Measurements from ENCODE around the gene DENND2A.

The DENND2A gene

GRCh38 chr7:140506788-140507464 is 133.7 kb downstream of the DENND2A start:
- TF ChIP-seq CREB1 (IDR thresholded peaks at IDR 0.05; ENCODE audit: low read depth) (no peak), EP300 (IDR thresholded peaks at IDR 0.05; ENCODE audit: borderline replicate concordance) (no peak), REST (IDR thresholded peaks at IDR 0.05; ENCODE audit: low read depth) (no peak)

- no peak for TF ChIP-seq REST (IDR thresholded peaks at IDR 0.05; ENCODE audit: low read depth)
- no peak for TF ChIP-seq EGR1 (IDR thresholded peaks at IDR 0.05)
- TF ChIP-seq CEBPB (IDR thresholded peaks at IDR 0.05): no peak
- no peak for TF ChIP-seq TCF12 (IDR thresholded peaks at IDR 0.05; ENCODE audit: low read depth)
- TF ChIP-seq FOXM1 (IDR thresholded peaks at IDR 0.05; ENCODE audit: borderline replicate concordance, low read depth): no peak
- no peak for TF ChIP-seq USF1 (IDR thresholded peaks at IDR 0.05)
- no peak for TF ChIP-seq RAD21 (IDR thresholded peaks at IDR 0.05; ENCODE audit: low read depth)
- TF ChIP-seq TEAD4 (IDR thresholded peaks at IDR 0.05): no peak
- TF ChIP-seq CREB1 (IDR thresholded peaks at IDR 0.05; ENCODE audit: low read depth): no peak
- TF ChIP-seq NFIC (IDR thresholded peaks at IDR 0.05): no peak
- no peak for TF ChIP-seq YY1 (IDR thresholded peaks at IDR 0.05; ENCODE audit: low read depth)
- no peak for TF ChIP-seq MAX (IDR thresholded peaks at IDR 0.05)
Observed at GRCh38 chr7:140501966-140502365, 138.6 kb downstream of the DENND2A start.

- TF ChIP-seq REST (IDR thresholded peaks at IDR 0.05; ENCODE audit: low read depth) (no peak), MAX (IDR thresholded peaks at IDR 0.05) (no peak), ZBTB7A (IDR thresholded peaks at IDR 0.05; ENCODE audit: low read depth) (no peak), EP300 (IDR thresholded peaks at IDR 0.05; ENCODE audit: borderline replicate concordance) (no peak), TAF1 (IDR thresholded peaks at IDR 0.05; ENCODE audit: low read depth) (no peak), EGR1 (IDR thresholded peaks at IDR 0.05) (no peak), TEAD4 (IDR thresholded peaks at IDR 0.05) (no peak), NFIC (IDR thresholded peaks at IDR 0.05) (no peak), CEBPB (IDR thresholded peaks at IDR 0.05) (no peak), TCF12 (IDR thresholded peaks at IDR 0.05; ENCODE audit: low read depth) (no peak), RAD21 (IDR thresholded peaks at IDR 0.05; ENCODE audit: low read depth) (no peak), CREB1 (IDR thresholded peaks at IDR 0.05; ENCODE audit: low read depth) (no peak)
Observed at GRCh38 chr7:140497241-140497769, 143.3 kb downstream of the DENND2A start.

GRCh38 chr7:140495514-140496097 is 145.0 kb downstream of the DENND2A start:
- no peak for TF ChIP-seq CREB1 (IDR thresholded peaks at IDR 0.05; ENCODE audit: low read depth)
- TF ChIP-seq NFIC (IDR thresholded peaks at IDR 0.05): no peak
- TF ChIP-seq TAF1 (IDR thresholded peaks at IDR 0.05; ENCODE audit: low read depth): no peak
- no peak for TF ChIP-seq MAX (IDR thresholded peaks at IDR 0.05)
- no peak for TF ChIP-seq USF1 (IDR thresholded peaks at IDR 0.05)
- TF ChIP-seq YY1 (IDR thresholded peaks at IDR 0.05; ENCODE audit: low read depth): no peak
- TF ChIP-seq FOXM1 (IDR thresholded peaks at IDR 0.05; ENCODE audit: borderline replicate concordance, low read depth): no peak
- no peak for TF ChIP-seq EP300 (IDR thresholded peaks at IDR 0.05; ENCODE audit: borderline replicate concordance)
- no peak for TF ChIP-seq EGR1 (IDR thresholded peaks at IDR 0.05)
- TF ChIP-seq ZBTB7A (IDR thresholded peaks at IDR 0.05; ENCODE audit: low read depth): no peak
- TF ChIP-seq CEBPB (IDR thresholded peaks at IDR 0.05): no peak
- TF ChIP-seq REST (IDR thresholded peaks at IDR 0.05; ENCODE audit: low read depth): no peak
- no peak for TF ChIP-seq TEAD4 (IDR thresholded peaks at IDR 0.05)
- no peak for TF ChIP-seq RAD21 (IDR thresholded peaks at IDR 0.05; ENCODE audit: low read depth)
- no peak for TF ChIP-seq TCF12 (IDR thresholded peaks at IDR 0.05; ENCODE audit: low read depth)
